Upper lobe of left lung (tissue), 6 donors: ENCODE results near the gene BCL2L2. TPM values are rescaled to one million over a fixed set of nuclear protein-coding genes. Genes with fewer than 3 reads are reported as not detected.

Experiments used
- ATAC-seq, 2 donors: fragments of 200-7000 bp; cut with Tn5 transposase; one replicate each; pipeline ENCODE4 v1.9.1; 2022; ENCODE audit warnings: mild to moderate bottlenecking in 2 of 2, moderate library complexity in 2 of 2; ENCODE audit not compliant: low FRiP score in 2 of 2
- DNase-seq, 2 donors: peaks; one replicate each; pipeline ENCODE4 v3.0.0-alpha.2; 2019 to 2020
- H3K27ac ChIP-seq, 4 donors: fragments of 200-600 bp; sonication (generic); one replicate each; pipeline ENCODE4 v1.5.1; 2016 to 2019
- H3K27me3 ChIP-seq, 4 donors: fragments of 200-600 bp; sonication (generic); one replicate each; pipeline ENCODE4 v1.5.1; 2017 to 2019
- H3K36me3 ChIP-seq, 4 donors: fragments of 200-600 bp; sonication (generic); one replicate each; pipeline ENCODE4 v1.5.1; 2016 to 2019
- H3K4me1 ChIP-seq, 4 donors: fragments of 200-600 bp; sonication (generic); one replicate each; pipeline ENCODE4 v1.5.1; 2018 to 2019
- H3K4me3 ChIP-seq, 4 donors: fragments of 200-600 bp; sonication (generic); one replicate each; pipeline ENCODE4 v1.5.1; 2017 to 2019; ENCODE audit warnings: mild to moderate bottlenecking in 2 of 4, moderate library complexity in 1 of 4
- H3K9me3 ChIP-seq, 4 donors: fragments of 200-600 bp; sonication (generic); one replicate each; pipeline ENCODE4 v1.5.1; 2018 to 2019
- EP300 ChIP-seq, 4 donors: sonication (generic); formaldehyde crosslinking; IDR thresholded peaks; one replicate each; pipeline ENCODE4 v1.5.1; 2017; ENCODE audit warnings: antibody characterized with exemption in 4 of 4, control low read depth in 2 of 4
- POLR2A ChIP-seq, 4 donors: fragments of 450-650 bp; IDR thresholded peaks; one replicate each; pipeline ENCODE4 v1.5.1; 2016 to 2017; ENCODE audit warnings: antibody characterized with exemption in 4 of 4, mild to moderate bottlenecking in 2 of 4
- POLR2AphosphoS5 ChIP-seq, 2 donors: sonication (generic); formaldehyde crosslinking; IDR thresholded peaks; one replicate each; pipeline ENCODE4 v1.5.1; 2017; ENCODE audit warnings: antibody characterized with exemption in 2 of 2
- WGBS, 2 donors: methylation state at CpG; one replicate each; pipeline ENCODE4 v1.1.5; 2017 to 2018; 5-methylcytosine and 5-hydroxymethylcytosine counted together
- total RNA-seq, 6 donors: library from RNA; depleted of rRNA in 4 of 6; stranded (reverse); fragments of >200 nt in 4 of 6; gene quantifications; one replicate each; pipeline versions ENCODE4 v1.1.0 to v1.2.1, GENCODE V29; 2016 to 2021
- TF ChIP-seq, protein P1 (sequence below), 6 experiments: fragments of 450-650 bp in 4 of 6; fragments of 200-600 bp in 2 of 6; sonication (generic) in 2 of 6; IDR thresholded peaks; one replicate each; pipeline ENCODE4 v1.5.1; 2016 to 2019; ENCODE audit warnings: antibody characterized with exemption in 6 of 6
- donor health status: DM: no; HTN: no; CAD: no; lungs with moderate emphysema.
- donor health status: DM: no; HTN: yes; CAD: no; lungs with severe emphysema.

Gene BCL2L2
- total RNA-seq, 6 donors from 2014 or later: 38.8 to 53.8 (median 47.3) TPM

DNA sequence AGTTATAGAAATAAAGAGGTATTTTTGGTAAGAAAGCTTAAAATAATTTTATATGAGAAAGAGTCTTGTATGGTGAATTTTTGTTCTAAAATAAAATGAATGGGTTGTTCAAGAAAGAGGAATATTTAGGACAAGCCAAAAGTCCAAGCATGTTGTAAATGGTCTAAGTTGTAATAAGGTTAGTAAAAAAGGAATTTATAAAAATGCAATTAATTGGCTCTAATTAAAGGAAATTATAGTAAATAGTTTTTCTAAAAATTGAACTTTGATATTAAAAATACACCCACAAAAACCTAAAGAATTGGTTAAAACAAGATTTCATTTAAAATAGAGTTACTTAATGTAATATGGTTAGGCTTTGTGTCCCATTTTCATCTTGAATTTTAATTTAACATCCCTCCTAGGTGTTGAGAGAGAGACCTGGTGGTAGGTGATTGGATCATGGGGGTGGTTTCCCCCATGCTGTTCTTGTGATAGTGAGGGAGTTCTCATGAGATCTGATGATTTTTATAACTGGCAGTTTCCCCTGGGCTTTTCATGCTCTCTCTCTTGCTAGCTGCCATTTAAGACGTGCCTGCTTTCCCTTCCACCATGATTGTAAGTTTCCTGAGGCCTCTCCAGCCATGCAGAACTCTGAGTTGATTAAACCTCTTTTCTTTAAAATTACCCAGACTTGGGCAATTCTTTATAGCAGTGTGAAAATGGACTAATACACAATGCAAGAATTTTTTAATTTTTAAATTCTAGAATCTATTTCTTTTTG is 33.1 kb downstream of the BCL2L2 start:
- Histone ChIP-seq H3K9me3 (no peaks in the 10 kb centered on the region), H3K27ac (no peak overlapping the region), H3K4me1 (no peaks in the 10 kb centered on the region), H3K27me3 (no peaks in the 10 kb centered on the region), H3K4me3 (no peak overlapping the region), H3K36me3 (no peaks in the 10 kb centered on the region)
- WGBS, 2 donors: 63 to 96% methylated on average over 1 of the region's 1 CpG
- DNase-seq (no peak), ATAC-seq (no peak)
- TF ChIP-seq POLR2A (IDR thresholded peaks at IDR 0.05): no peak
- TF ChIP-seq, protein P1, sequence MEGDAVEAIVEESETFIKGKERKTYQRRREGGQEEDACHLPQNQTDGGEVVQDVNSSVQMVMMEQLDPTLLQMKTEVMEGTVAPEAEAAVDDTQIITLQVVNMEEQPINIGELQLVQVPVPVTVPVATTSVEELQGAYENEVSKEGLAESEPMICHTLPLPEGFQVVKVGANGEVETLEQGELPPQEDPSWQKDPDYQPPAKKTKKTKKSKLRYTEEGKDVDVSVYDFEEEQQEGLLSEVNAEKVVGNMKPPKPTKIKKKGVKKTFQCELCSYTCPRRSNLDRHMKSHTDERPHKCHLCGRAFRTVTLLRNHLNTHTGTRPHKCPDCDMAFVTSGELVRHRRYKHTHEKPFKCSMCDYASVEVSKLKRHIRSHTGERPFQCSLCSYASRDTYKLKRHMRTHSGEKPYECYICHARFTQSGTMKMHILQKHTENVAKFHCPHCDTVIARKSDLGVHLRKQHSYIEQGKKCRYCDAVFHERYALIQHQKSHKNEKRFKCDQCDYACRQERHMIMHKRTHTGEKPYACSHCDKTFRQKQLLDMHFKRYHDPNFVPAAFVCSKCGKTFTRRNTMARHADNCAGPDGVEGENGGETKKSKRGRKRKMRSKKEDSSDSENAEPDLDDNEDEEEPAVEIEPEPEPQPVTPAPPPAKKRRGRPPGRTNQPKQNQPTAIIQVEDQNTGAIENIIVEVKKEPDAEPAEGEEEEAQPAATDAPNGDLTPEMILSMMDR (IDR thresholded peaks at IDR 0.05): no peak

DNA sequence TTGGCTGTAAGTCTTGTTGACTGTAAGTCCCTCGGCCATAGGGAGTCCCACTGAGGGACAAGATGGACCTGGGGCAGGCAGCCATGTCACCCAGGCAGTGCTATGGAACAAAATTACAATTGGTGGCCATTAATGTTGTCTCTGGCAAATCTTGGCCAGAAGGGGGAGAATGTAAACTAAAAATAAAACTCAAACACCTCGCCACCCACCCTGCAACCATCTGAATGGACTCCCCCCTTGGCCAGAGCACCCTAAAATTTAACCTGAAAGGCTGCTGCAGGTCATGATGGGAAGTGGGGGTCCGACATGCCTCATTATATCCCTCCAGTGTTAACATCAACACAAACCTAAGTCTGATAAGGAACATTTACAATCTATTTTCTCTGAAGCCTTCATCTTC is 37.8 kb downstream of the BCL2L2 start:
- WGBS, 2 donors: 55 to 65% methylated on average over 3 of the region's 3 CpGs
- DNase-seq (no peak), ATAC-seq (no peak)
- no peaks in the 10 kb centered on the region for H3K27me3 ChIP-seq
- no peaks in the 10 kb centered on the region for H3K4me1 ChIP-seq
- H3K36me3 ChIP-seq: peaks cover 0 to 6% (median 0%) of the 10 kb centered on the region in 4 donors
- no peak for TF ChIP-seq POLR2A (IDR thresholded peaks at IDR 0.05)
- TF ChIP-seq, protein P1 (IDR thresholded peaks at IDR 0.05): no peak
- no peak for TF ChIP-seq EP300 (IDR thresholded peaks at IDR 0.05)
- no peak for TF ChIP-seq POLR2AphosphoS5 (IDR thresholded peaks at IDR 0.05)
- no peak overlapping the region for H3K27ac ChIP-seq
- H3K9me3 ChIP-seq: no peaks in the 10 kb centered on the region
- no peak overlapping the region for H3K4me3 ChIP-seq

DNA sequence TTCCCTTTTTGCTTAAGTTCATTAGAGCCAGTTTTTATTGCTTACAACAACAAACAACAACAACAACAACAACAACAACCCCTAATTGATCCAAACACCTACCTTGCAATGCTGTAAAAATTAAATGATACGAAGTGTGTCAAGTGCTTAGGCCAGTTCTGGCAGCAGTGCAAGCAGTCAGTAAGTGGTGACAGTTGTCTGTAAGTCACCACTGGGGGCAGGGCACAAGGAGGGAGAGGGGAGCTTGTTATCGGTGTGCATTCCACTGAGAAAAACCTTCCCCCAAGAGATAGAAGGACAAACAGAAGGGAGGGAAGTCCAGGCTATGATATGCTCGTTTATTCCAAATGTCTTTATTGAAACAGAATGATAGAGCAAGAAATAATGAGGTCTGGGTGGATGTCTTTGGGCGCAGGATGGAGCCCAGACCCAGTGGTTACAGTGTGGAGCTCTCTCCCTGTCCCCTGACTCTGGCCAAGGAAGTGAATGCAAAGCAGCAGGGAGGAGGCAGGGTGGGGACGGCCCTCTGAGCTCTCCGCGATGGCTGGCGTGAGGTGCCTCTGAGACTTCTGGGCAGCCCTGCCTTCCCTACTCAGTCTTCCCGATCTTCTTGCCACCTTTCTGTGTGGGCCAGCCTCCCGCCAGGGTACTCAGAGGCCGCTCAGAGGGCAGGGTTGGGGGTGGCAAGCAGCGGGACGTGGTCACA is 39.5 kb downstream of the BCL2L2 start:
- H3K9me3 ChIP-seq: no peaks in the 10 kb centered on the region
- H3K4me1 ChIP-seq: no peaks in the 10 kb centered on the region
- 79 to 84% methylated on average over 13 of the region's 13 CpGs for WGBS, 2 donors
- no peaks in the 10 kb centered on the region for H3K27me3 ChIP-seq
- H3K36me3 ChIP-seq: peaks cover 0 to 6% (median 0%) of the 10 kb centered on the region in 4 donors
- ATAC-seq: no peak
- TF ChIP-seq POLR2A (IDR thresholded peaks at IDR 0.05) (no peak), POLR2AphosphoS5 (IDR thresholded peaks at IDR 0.05) (no peak), EP300 (IDR thresholded peaks at IDR 0.05) (no peak)
- TF ChIP-seq, protein P1 (IDR thresholded peaks at IDR 0.05): no peak
- no peak for DNase-seq
- no peak overlapping the region for H3K27ac ChIP-seq
- H3K4me3 ChIP-seq: no peak overlapping the region

DNA sequence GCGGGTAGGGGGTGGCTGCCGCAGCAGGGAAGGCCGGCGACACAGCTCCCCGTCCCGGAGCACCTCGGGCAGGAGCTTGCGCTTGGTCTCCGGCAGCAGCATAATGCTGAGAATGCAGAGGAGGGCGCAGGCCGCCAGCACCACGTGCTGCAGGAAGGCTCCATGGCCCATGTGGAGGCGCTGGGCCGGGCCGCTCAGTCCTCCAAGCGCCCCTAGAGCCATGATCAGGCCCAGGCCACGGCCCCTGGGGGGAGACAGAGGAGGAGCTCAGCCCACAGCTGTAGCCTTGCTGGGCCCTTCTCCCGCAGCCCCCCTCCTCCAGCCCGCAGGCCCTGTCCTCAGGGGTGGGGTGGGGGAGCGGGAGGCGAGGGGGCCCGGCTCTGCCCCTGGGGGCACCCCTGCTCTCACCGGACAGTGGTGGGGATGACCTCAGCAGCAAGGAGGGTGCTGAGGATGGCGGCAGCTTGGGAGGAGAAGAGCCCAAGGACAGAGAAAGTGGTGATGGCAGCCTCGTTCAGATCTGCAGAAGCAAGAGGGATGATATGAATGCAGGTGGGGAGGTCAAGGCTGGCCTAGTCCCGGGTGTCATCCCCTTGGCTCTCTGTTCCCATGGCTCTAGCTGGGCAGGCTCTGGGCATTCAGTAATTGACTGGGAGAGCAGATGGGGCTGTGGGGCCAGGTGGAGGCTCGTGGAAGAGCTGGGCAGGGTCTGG is 40.2 kb downstream of the BCL2L2 start:
- WGBS, 2 donors: 84 to 95% methylated on average over 12 to 25 of the region's 27 CpGs
- DNase-seq (peak in 1 of 2 donors; percentile 78), ATAC-seq (no peak)
- Histone ChIP-seq H3K9me3 (no peaks in the 10 kb centered on the region), H3K4me1 (peaks cover 4 to 6% (median 4%) of the 10 kb centered on the region in 4 donors), H3K27ac (no peak overlapping the region), H3K4me3 (no peak overlapping the region), H3K36me3 (peaks cover 0 to 6% (median 0%) of the 10 kb centered on the region in 4 donors), H3K27me3 (peaks cover 0 to 3% (median 0%) of the 10 kb centered on the region in 4 donors)
- TF ChIP-seq POLR2A (IDR thresholded peaks at IDR 0.05) (no peak), POLR2AphosphoS5 (IDR thresholded peaks at IDR 0.05) (no peak), EP300 (IDR thresholded peaks at IDR 0.05) (no peak)
- TF ChIP-seq, protein P1 (IDR thresholded peaks at IDR 0.05): no peak
